K562 (cell line): Measurements from ENCODE around the gene CCDC158. TPM values are rescaled to one million over a fixed set of nuclear protein-coding genes. Genes with fewer than 3 reads are reported as not detected.
A peak's percentile ranks its signal among the peaks of the same experiment; 100 is the strongest.

ENCODE experiments used
- EZH2 ChIP-seq: IDR thresholded peaks from 2 replicates; pipeline ENCODE4 v1.6.1; 2012; ENCODE audit warnings: low read depth, mild to moderate bottlenecking, inconsistent platforms, low read length, borderline replicate concordance
- GATAD2B ChIP-seq: fragments of 450-650 bp; IDR thresholded peaks from 2 replicates; pipeline ENCODE4 v1.6.1; 2017; ENCODE audit warnings: mild to moderate bottlenecking, borderline replicate concordance
- REST ChIP-seq, 2 experiments: fragments of 450-650 bp; formaldehyde crosslinking in 1 of 2; IDR thresholded peaks; 2 replicates each; pipeline versions ENCODE4 v1.4.0 to v1.6.1; 2014 to 2020; ENCODE audit warnings: mild to moderate bottlenecking in 2 of 2, borderline replicate concordance in 1 of 2, low read depth in 1 of 2
- TEAD2 ChIP-seq: fragments of 450-650 bp; IDR thresholded peaks from 2 replicates; pipeline ENCODE4 v1.6.1; 2016; ENCODE audit warnings: missing genetic modification characterization, control low read depth, missing compliant biosample characterization
- polyA plus RNA-seq, 8 experiments: library from polyadenylated mRNA; depleted of rRNA in 4 of 8; stranded (reverse) in 5 of 8; unstranded in 3 of 8; fragments of >200 nt; fragmentation: Nextera tagmentation in 2 of 8; fragmentation: Illumina TruSeq in 1 of 8; extraction: Ambion mirVana in 2 of 8; extraction: Trizol in 1 of 8; gene quantifications; 2 replicates each; pipeline versions ENCODE4 v1.2.1 to v1.2.3, GENCODE V29; 2011 to 2014; ENCODE audit warnings: inconsistent platforms in 1 of 8, missing spikeins in 1 of 8
- total RNA-seq, 7 experiments: library from RNA; depleted of rRNA in 6 of 7; stranded (reverse); fragments of >200 nt in 6 of 7; fragmentation: Illumina TruSeq in 2 of 7; extraction: Trizol in 2 of 7; gene quantifications; 2 replicates each; pipeline versions ENCODE4 v1.2.1 to v1.2.3, GENCODE V29; 2011 to 2021; ENCODE audit warnings: low replicate concordance in 1 of 7

CCDC158 gene
- total and polyA plus RNA-seq, 9 of the 15 experiments (the other 6 are each of a cell fraction or from before 2014, with no cell fraction given), result not detected

GRCh38 chr4:76377911-76378310 lies 43.0 kb downstream of the CCDC158 start (continued):
- TF ChIP-seq REST (IDR thresholded peaks at IDR 0.05; ENCODE audit: borderline replicate concordance) (peak; percentile 88), REST (CRISPR knock-in tag; IDR thresholded peaks at IDR 0.05; ENCODE audit: low read depth) (no peak), TEAD2 (0 out of 2 replicates have a peak, but pooled peaks have one; percentile 7), GATAD2B (peak; percentile 41; the same call in 1 of the 2 replicates), EZH2 (no peak)
